ENCODE measurements around the gene CACNA1G.
A peak's percentile ranks its signal among the peaks of the same experiment; 100 is the strongest.

Gene CACNA1G

DNA sequence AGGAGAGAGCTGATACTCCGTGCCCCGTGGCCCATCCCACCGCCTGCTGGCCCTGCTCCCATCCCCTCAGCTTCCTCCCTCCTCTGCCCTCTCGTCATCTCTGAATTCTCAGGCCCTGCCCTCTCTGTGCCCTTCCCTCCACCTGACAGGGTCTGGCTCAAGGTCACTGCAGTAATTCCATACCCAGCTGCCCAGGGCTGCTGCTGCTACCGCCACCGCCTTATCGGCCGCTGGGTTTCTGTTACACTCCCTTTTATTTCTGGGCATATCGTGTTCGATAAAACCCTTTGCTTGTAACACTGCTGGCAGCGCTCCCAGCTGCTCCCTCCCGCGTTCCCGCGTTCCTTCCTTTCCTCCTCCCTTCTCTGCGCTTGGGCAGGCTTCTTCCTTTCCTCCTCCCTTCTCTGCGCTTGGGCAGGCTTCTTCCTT, 26.8 kb upstream of the CACNA1G start:
- no peak for DNase-seq (ENCODE audit: low spot score)

DNA sequence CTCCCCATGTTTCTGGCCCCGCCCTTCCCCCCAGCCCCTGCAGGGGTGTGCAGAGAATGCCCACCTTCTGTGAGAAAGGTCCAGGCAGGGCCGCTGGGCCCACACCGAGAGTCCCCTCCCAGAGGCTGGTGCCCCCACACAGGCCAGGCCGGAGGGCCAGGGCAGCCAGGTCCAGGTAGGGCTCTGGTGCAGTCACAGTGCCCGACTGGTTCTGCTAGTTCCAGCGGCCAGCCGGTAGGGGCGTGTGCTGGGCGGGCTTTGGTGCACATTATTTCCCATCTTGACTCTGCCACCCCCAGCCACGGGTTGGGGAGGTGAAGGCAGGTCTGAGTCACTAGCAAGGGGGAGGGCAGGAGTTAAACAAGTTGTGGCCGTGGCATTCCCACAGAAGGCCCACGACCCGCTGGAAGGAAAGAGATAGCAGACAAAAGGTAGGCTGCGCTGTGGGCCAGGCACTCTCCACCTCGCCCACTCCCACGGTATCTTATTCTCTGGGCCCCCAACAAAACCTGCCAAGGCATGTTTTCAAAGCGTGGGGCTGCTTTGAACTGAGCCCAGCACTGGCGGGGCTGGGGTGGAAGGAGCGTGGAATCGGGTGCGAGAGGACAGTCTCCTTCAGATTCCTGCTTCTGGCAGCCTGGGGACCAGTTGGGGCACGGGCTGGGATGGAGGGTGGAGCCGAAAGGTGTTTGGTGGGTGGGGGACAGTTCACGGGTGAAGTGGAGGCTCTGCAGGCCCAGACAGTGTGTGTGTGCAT, 26.1 kb upstream of the CACNA1G start:
- DNase-seq (ENCODE audit: low spot score) = no peak

DNA sequence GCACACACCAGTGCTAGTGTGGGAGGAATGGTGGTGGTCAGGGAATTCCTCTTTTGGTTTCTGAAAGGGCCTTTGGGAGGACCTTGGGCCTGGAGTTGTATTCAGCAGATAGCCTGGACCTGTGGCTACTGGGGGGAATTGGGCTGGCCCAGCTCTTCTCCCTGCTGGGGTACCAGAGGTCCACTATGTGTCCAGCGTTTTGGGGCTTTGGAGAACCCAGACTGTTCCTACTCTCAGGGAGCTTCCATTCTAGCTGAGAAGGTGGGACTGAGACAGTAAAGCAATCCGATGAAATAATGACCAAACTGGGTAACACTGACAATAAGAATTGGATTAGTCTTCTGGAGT, 25.6 kb upstream of the CACNA1G start:
- DNase-seq (ENCODE audit: low spot score) = no peak

DNA sequence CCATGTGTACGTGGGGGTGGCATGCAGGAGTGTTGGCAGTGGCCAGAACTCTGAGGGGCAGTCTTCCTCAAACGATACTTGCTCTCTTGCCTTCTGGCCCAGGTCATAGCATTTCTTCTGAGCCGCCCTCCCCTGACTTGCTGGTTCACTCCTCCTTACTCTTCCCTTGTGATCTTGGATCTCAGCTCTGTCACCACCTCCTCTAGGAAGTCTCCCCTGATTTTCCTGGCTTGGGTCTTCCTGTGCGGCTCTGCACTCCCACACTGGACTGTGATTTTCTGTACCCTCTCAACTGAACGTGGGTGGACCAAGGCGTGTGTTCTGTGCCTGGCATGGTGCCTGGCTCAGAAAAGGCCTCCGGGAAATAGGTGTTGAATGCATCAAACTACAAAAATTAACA, 25.1 kb upstream of the CACNA1G start:
- DNase-seq (ENCODE audit: low spot score) = no peak

DNA sequence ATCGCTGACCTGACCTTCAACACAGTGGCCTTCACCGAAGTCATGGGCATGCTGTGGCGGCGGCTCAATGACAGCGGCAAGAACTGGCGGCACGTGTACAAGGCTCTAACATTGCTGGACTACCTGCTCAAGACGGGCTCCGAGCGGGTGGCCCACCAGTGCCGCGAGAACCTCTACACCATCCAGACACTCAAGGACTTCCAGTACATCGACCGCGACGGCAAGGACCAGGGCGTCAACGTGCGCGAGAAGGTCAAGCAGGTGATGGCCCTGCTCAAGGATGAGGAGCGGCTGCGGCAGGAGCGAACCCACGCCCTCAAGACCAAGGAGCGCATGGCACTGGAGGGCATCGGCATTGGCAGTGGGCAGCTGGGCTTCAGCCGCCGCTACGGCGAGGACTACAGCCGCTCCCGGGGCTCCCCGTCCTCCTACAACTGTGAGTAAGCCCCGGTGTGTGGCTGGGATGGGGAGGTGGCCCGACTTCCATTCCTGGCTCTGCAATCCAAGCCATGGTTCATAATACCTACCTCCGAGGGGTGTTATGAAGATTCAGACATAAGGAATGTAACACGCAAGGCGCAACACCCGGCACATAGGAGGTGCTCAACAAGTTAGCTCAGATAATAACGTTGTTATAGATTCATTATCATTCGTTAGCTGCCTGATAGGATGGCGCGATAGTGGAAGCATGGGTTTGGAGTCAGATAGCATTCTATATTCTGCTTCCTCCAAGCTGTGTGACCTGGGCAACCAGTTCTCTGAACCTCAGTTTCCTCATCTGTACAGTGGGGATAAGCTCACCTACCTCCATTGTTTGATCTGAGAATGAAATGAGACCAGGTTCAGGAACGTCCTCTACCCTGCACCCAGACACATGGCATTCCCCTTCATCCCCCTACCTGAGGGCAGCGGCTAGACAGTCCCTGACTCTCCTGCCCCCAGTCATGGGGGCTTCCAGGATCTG, 23.6 kb upstream of the CACNA1G start:
- no peak for DNase-seq (ENCODE audit: low spot score)

DNA sequence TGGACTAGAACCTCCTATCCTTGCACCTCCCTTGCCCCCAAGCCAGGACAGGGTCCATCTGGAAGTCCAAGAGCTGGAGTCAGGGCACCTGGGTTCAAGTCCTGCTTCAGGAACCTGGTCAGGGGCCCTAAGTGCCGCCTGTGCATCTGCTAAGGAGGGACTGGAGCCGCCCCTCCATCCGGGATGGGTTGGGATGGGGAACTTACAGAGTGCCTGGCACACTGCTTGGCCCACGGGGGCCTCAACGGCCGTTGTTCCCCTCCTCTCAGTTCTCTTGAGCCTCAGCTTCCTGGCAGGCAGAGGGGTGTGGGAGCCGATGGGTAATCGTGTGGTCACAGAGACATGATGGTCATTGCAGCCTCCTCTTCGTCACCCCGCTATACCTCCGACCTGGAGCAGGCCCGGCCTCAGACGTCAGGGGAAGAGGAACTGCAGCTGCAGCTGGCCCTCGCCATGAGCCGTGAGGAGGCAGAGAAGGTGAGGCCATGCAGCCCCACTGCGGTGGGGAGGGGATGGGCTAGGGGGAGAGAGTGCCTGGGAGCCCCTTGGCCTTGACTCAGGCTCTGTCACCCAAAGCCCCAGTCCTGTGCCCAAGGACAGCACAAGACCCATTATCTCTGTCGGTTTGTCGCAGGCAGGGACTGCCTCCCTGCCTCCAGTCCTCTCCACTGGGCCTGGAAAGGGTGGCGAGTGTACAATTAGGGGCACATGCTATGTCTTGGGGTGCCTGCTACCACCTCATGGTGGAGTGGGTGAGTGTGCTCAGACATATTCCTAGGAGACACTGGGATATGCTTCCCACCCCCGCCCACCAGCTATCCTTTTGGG, 22.6 kb upstream of the CACNA1G start:
- no peak for DNase-seq (ENCODE audit: low spot score)

DNA sequence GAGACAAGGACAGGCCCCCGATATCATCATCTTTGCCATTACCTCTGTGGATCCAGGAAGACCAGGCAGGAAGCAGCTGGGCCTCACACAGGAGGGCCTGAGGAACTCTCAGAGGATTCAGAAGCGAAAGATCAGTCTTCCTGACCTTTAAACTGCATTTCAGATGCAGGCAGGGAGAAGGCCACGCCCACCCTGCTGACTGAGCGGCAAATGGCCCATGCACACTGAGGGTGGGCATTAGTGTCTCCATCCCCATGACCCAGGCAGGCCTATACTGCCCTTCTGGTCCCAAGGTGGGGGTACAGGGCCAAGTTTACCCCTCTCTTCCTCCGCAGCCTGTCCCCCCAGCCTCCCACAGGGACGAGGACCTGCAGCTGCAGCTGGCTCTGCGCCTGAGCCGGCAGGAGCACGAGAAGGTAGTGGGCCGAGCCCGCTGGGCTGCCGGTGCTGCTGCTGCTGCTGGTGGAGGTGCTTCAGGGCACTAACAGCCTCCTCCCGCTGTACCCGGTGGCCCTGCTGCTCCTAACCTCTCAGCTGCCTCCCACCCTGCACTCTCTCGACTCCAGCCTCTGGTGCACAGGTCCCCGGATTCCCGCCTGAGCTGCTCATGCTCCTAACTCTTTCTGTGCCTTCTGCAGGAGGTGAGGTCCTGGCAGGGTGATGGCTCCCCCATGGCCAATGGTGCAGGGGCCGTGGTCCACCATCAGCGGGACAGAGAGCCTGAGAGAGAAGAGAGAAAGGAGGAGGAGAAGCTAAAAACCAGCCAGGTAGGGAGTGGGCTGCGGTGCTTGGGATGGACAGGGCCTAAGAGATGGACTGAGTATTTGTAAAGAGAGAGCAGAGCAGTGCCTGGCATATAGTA, 21.7 kb upstream of the CACNA1G start:
- no peak for DNase-seq (ENCODE audit: low spot score)

DNA sequence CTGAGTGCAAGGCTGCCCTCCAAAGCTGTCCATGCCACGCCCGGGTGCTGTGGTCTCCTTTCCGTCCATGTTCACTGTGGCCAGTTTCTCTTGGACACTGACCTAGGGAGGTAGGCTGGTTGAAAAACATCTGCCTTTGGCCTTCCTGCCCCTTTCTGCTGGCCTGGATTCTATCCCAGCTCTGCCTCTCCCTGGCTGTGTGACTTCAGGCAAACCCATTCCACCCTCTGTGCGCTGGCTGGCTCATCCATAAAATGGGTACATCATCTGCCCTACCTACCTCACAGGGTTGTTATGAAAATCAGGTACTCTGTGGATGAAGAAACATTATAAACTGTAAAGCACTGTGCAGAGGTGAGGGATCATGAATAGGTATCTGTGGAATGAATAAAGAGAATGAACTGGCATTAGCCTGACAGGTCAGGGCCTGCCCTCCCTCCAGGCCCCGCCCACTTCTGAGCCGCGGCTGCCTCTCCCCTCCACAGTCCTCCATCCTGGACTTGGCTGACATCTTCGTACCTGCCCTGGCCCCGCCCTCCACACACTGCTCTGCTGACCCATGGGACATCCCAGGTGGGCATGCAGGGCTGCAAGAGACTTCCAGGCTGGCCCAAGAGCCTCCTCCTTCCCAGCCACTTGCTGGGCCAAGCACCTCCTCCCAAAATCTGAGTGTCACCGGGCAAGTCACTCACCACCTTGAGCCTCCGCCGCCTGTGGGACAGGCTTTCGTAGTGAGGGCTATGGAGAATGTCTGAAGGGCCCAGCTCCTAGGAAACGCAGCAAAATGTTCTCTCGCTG, 20.6 kb upstream of the CACNA1G start:
- DNase-seq (ENCODE audit: low spot score) = no peak

DNA sequence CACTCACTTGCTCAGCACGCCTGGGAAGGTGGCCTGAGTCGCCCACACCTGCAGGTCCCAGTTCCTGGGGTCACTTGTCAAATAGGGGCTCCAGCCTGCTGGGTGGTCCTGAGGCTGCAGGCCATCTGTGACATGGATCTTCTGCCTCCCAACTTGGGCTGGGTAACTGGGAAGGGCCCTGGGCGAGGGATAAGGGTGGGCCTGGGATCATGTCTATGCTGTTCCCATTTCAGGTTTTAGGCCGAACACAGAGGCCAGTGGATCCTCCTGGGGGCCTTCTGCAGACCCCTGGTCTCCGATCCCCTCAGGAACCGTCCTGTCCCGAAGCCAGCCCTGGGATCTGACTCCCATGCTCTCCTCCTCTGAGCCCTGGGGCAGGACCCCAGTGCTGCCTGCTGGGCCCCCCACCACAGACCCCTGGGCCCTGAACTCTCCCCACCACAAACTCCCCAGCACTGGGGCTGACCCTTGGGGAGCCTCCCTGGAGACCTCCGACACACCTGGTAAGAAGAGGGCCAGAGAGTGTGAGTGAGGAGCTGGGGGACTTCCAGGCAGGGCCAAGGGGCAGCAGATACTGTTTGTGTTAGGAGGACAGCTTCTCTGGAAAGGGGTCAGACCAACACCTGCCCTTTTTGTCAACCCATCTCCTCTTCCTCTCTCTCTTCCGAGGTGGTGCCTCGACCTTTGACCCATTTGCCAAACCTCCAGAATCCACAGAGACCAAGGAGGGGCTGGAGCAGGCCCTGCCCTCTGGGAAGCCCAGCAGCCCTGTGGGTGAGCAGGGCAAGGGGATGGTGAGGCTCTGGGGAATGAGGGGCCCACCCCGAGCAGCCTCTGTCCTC, 19.7 kb upstream of the CACNA1G start:
- DNase-seq (ENCODE audit: low spot score) = no peak

DNA sequence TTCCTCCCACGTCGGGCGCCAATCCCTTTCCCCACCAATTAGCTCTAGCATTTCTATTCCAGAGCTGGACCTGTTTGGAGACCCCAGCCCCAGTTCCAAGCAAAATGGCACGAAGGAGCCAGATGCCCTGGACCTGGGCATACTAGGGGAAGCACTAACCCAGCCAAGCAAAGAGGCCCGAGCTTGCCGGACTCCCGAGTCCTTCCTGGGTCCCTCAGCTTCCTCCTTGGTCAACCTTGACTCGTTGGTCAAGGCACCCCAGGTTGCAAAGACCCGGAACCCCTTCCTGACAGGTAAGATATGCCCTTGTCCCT, 19.2 kb upstream of the CACNA1G start:
- no peak for DNase-seq (ENCODE audit: low spot score)

DNA sequence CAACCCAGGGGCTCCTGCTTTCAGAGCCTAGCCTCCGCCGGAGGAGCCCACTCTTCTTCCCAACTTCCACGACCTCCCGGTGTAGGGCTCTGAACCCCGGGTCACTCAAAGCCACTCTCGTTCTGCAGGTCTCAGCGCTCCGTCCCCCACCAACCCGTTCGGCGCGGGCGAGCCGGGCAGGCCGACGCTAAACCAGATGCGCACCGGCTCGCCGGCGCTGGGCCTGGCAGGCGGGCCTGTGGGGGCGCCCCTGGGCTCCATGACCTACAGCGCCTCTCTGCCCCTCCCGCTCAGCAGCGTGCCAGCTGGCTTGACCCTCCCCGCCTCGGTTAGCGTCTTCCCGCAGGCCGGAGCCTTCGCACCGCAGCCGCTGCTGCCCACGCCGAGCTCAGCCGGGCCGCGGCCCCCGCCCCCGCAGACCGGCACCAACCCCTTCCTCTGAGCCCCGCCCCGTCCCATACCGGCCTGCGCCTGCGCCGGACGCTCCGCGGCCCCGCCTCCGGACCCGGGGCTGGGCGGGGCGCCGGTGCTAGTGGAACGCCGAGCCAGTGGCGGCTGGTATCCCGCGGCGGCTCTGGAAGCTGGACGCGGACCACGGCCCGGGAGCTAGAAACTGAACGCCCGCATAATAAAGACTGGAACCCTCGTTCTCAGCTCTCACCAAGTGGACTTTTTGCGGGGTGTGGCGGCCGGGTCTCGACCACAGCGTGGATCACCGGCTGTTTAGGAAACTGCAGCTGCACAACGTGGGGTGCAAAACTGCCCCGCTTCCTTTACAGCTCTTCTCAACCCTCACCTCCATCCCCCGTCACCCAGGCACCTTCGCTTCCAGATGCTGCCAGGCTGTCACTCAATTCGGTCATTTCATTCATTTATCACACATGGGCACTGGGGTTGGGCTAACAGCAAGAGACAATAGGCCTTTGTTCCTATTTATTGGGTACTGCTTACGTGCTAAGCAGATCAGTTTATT, 18.5 kb upstream of the CACNA1G start:
- DNase-seq (ENCODE audit: low spot score) = peak; percentile 89

DNA sequence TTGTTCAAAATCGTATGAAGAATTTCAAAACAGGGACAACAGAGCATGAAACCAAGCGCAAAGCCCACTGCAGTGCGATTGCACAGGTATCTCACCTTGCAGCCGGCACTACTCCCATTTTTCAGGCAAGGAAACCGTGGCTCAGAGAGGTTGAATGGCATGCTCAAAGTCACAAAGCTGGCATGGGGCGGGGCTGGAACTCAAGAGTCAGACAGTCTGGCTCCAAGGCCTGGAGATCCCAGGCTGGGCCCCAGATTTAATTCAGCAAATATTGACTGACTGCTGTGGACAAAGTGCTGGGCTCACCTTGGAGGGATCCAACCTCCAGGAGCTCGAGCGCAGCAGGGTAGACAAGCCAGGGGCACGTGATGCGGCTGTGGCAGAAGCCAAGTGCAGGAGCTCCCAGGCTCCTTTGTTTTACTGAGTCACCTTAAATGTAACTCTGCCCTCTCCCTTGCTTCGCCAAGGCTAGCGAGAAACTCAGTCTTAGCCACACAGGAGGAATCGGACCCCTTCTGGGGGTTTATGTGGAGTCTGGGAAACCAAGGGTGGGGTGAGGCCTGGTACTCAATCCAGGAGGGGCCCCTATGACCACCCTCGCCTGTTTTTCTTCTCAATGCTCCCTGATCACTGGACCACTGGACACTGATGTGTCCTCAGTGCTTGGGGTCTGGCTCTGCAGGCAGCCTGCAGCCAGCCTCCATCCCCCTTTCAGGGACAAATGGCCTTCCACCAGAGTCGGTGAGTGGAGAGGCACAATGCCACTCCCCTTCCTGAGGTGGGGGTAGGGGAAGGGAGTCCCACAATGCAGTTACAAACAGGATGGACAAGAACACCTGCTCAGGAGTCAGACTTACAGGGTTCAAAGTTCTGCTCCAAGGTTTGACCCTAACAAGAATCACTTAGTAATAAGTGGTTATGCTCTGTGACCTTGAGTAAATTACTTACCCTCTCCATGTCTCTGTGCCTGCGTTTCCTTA, 17.4 kb upstream of the CACNA1G start:
- peak; percentile 83 for DNase-seq (ENCODE audit: low spot score)

DNA sequence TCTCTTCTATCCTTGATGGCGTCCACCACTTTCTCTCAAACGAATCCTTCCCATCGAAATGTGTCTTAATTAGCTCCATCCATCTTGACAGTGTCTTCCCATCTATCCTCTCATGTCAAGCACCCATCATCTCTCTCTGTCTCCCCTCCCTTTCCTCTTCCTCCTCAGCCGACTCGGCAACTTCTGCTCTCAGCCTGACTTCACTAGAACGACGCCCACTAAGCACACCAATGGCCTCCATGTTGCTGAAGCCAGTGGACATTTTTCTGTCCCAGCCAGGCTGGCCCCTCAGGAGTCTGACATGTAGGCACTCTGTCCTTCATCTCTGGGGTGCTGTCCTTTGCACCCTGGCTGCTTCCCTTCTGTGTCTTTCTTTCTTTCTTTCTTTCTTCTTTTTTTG, 16.0 kb upstream of the CACNA1G start:
- no peak for DNase-seq (ENCODE audit: low spot score)

DNA sequence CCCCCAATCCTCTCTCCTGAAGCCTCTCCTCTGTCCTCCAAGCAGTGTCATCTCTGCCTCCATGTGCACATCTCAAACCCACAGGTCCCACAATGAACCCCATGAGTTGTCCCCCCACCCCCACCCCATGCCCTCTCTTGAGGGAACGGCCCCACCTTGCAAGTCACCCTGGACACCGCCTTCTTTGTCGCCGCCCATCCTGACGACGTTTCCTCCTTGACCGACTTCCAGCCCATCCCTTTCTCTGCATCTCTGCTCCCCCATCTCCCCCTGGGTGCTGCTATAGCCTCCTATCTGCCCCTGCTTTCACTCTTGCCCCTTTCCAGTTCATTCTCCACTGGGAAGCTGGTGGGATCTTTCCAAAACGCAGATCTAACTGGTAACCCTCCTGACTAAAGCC, 15.2 kb upstream of the CACNA1G start:
- DNase-seq (ENCODE audit: low spot score) = no peak

DNA sequence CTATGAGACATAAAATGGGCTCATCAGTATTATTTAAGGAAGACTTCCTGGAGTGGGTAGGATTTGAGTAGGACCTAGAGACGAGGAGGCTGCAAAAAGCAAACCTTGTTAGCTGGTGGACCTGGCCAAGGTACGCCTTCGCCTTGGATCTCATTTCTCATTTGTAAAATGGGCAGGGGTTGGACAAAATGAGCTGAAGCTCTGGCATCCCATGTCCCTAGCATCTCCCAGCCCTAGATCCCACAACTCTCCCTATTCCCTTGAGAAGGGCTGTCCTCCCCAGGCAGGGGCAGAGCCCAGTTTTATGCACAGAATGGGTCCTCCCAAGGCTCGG, 13.8 kb upstream of the CACNA1G start:
- DNase-seq (ENCODE audit: low spot score) = no peak

DNA sequence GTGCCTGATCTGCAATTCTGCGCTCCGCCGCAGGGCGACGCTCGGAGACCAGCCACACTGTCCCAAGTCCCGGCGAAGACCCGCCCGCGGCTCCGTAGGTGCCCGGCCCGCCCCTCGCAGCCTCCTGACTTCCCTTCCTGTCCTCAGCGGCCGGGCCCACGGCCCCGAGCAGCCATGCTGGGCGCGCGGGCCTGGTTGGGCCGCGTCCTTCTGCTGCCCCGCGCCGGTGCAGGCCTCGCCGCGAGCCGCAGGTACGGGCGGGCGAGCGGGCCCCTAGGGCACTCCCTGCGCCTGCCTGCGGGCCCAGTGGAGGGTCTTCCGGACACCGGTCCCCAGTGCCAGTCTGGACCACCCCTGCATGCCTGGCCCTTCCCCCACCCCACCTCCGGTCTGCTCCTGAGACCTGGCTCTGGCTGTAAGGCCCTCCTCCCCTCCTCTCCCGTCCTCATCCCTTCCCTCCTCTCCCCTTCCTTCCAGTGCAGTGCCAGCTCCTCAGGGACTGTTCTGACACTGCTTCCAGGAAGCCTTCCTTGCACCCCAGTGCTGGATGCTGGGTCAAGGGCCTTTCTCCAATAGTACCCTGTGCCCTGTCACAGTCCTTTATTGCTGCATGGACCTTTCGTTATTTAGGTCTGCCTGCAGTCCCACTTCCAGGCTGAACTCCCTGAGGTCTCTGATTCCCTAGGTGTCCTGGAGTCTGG, 13.3 kb upstream of the CACNA1G start, which contains the start of gene SPATA20:
Gene SPATA20, plus strand, starts transcription at position 140 of the 701 bp plus-strand sequence. Its CDS starts 35 bp downstream, at position 175.
- DNase-seq (ENCODE audit: low spot score) = peak; percentile 92

DNA sequence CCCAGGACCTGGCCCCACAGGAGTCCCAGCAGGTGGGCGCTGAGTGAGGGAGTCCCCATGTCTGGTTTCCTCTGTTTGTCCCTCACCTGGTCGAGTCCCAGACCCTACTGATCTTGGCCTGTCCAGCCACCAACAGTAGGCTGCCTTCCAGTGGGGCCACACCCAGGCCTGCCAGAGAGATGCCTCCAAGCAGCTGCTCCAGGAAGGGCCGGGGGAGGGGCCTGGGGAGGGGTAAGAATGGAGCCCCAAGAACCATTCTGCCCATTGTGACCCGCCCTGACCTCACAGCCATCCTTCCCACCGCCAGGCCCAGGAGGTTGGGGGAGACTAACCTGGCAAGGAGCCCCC, 12.8 kb upstream of the CACNA1G start:
- DNase-seq (ENCODE audit: low spot score) = no peak

Data from HuH-7.5 (cell line).